ENCODE measurements around the gene IL1RAP.

The IL1RAP gene

GRCh38 chr3:190537146-190537545 is 23.3 kb downstream of the IL1RAP start:
- no peak overlapping the region for H3K4me3 ChIP-seq (ENCODE audit: low read depth in 1 of 2, low read length in 1 of 2)
- H3K27me3 ChIP-seq = no peaks in the 10 kb centered on the region
- no peaks in the 10 kb centered on the region for H3K9me3 ChIP-seq
- H3K4me1 ChIP-seq (ENCODE audit: control insufficient read depth in 1 of 2, insufficient read depth in 1 of 2, low read depth in 1 of 2, low read length in 1 of 2) = peaks cover 8 to 13% of the 10 kb centered on the region in 2 experiments
- TF ChIP-seq, protein P1, sequence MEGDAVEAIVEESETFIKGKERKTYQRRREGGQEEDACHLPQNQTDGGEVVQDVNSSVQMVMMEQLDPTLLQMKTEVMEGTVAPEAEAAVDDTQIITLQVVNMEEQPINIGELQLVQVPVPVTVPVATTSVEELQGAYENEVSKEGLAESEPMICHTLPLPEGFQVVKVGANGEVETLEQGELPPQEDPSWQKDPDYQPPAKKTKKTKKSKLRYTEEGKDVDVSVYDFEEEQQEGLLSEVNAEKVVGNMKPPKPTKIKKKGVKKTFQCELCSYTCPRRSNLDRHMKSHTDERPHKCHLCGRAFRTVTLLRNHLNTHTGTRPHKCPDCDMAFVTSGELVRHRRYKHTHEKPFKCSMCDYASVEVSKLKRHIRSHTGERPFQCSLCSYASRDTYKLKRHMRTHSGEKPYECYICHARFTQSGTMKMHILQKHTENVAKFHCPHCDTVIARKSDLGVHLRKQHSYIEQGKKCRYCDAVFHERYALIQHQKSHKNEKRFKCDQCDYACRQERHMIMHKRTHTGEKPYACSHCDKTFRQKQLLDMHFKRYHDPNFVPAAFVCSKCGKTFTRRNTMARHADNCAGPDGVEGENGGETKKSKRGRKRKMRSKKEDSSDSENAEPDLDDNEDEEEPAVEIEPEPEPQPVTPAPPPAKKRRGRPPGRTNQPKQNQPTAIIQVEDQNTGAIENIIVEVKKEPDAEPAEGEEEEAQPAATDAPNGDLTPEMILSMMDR (IDR thresholded peaks at IDR 0.05) = no peak
- H3K36me3 ChIP-seq = no peaks in the 10 kb centered on the region
- no peak overlapping the region for H3K27ac ChIP-seq

DNA sequence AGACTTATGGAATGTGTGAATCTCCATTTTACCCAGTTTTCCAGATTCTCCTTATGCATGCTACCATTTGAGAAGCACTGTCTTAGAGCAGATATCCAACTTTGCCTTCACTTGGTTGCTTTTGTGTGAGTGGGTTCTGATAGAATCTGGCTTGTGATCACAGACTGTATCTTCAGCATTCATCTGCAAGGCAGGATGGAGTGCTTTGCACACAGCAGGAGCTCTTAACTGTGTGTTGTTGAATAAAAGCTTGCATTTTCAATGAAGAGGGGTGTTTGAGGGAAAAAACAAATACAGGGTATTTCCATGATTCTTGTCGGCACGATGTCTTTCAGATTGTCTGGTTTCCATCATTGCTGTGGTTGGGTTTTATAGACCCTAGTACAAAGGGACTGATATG is 24.4 kb downstream of the IL1RAP start:
- Histone ChIP-seq H3K27me3 (no peaks in the 10 kb centered on the region), H3K27ac (peak overlapping the region; percentile 12), H3K4me3 (ENCODE audit: low read depth in 1 of 2, low read length in 1 of 2) (no peak overlapping the region), H3K4me1 (ENCODE audit: control insufficient read depth in 1 of 2, insufficient read depth in 1 of 2, low read depth in 1 of 2, low read length in 1 of 2) (peaks cover 5 to 7% of the 10 kb centered on the region in 2 experiments), H3K36me3 (no peaks in the 10 kb centered on the region), H3K9me3 (no peaks in the 10 kb centered on the region)
- TF ChIP-seq, protein P1 (IDR thresholded peaks at IDR 0.05) = no peak

DNA sequence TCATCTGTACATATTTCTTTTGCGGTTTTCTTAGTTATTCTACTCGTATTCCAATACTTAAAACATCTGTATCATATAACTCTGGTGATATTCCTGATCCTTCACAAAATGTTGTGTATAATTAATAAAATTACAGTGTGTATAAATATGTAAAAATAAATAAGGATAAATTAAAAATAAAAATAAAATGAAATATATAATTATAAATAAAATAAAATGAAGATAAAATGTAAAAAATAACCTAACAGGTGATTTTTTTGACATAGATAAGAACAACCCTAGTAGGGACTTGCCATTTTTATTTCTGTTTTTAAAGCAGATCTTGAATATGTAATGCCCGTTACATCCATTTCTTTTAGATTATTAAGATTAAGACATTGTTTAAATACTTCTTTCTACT is 25.6 kb downstream of the IL1RAP start:
- no peaks in the 10 kb centered on the region for H3K27me3 ChIP-seq

DNA sequence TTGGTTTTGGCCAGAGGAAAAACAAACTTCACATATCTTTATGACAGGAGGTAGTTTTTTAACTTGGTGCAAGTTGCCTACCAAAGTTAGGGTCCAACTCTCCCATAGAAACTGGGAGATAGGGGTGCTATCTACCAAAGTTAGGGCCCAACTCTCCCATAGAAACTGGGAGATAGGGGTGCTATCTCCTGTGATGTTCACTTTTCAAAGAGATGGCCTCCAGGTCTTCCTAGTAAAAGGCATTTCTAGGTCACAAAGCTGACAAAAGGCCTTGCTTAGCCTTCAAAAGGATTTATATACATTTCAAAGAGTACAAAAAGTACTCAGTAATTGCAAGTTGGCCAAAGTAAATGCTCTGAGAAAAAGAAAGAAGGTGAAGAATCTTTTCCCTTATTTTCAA is 27.1 kb downstream of the IL1RAP start:
- Histone ChIP-seq H3K36me3 (no peaks in the 10 kb centered on the region), H3K4me3 (ENCODE audit: low read depth in 1 of 2, low read length in 1 of 2) (no peak overlapping the region), H3K27ac (no peak overlapping the region), H3K4me1 (ENCODE audit: control insufficient read depth in 1 of 2, insufficient read depth in 1 of 2, low read depth in 1 of 2, low read length in 1 of 2) (peaks cover 20 to 21% of the 10 kb centered on the region in 2 experiments), H3K9me3 (no peaks in the 10 kb centered on the region), H3K27me3 (no peaks in the 10 kb centered on the region)
- TF ChIP-seq, protein P1 (IDR thresholded peaks at IDR 0.05) = no peak

More for the DNA sequence above, 25.6 kb downstream of the IL1RAP start:
- TF ChIP-seq, protein P1 (IDR thresholded peaks at IDR 0.05) = no peak
- H3K9me3 ChIP-seq = no peaks in the 10 kb centered on the region
- no peak overlapping the region for H3K4me3 ChIP-seq (ENCODE audit: low read depth in 1 of 2, low read length in 1 of 2)
- H3K4me1 ChIP-seq (ENCODE audit: control insufficient read depth in 1 of 2, insufficient read depth in 1 of 2, low read depth in 1 of 2, low read length in 1 of 2) = peaks cover 14 to 16% of the 10 kb centered on the region in 2 experiments
- H3K27ac ChIP-seq = no peak overlapping the region
- H3K36me3 ChIP-seq = no peaks in the 10 kb centered on the region

DNA sequence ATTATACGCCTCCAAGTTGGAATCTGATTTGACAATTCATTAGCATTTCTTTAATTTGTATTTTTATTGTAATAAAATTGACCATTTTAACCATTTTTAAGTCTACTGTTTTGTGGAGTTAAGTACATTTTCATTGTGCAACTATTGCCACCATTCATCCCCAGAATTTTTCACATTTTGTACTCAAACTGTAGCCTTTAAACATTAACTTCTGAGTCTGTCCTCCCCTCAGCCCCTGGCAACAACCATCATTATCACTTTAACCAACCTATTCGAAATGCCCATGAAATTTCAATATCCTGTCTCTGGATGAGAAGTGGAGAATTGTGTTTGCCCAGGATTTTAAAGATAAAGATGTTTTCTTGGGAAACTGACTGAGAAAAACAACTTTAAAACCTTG is 27.7 kb downstream of the IL1RAP start:
- Histone ChIP-seq H3K4me3 (ENCODE audit: low read depth in 1 of 2, low read length in 1 of 2) (no peak overlapping the region), H3K4me1 (ENCODE audit: control insufficient read depth in 1 of 2, insufficient read depth in 1 of 2, low read depth in 1 of 2, low read length in 1 of 2) (peaks cover 20 to 21% of the 10 kb centered on the region in 2 experiments), H3K27ac (no peak overlapping the region), H3K9me3 (no peaks in the 10 kb centered on the region), H3K27me3 (no peaks in the 10 kb centered on the region), H3K36me3 (no peaks in the 10 kb centered on the region)
- TF ChIP-seq, protein P1 (IDR thresholded peaks at IDR 0.05) = no peak

GRCh38 chr3:190542846-190543245 is 29.0 kb downstream of the IL1RAP start:
- peaks cover 20 to 21% of the 10 kb centered on the region in 2 experiments for H3K4me1 ChIP-seq (ENCODE audit: control insufficient read depth in 1 of 2, insufficient read depth in 1 of 2, low read depth in 1 of 2, low read length in 1 of 2)

More at GRCh38 chr3:190542846-190543245, 29.0 kb downstream of the IL1RAP start:
- Histone ChIP-seq H3K27me3 (no peaks in the 10 kb centered on the region), H3K9me3 (no peaks in the 10 kb centered on the region), H3K27ac (no peak overlapping the region), H3K36me3 (no peaks in the 10 kb centered on the region), H3K4me3 (ENCODE audit: low read depth in 1 of 2, low read length in 1 of 2) (no peak overlapping the region)
- TF ChIP-seq, protein P1 (IDR thresholded peaks at IDR 0.05) = no peak
